Epithelial cell of esophagus (primary cell): Measurements from ENCODE around the gene MICALL2.

ENCODE experiments used
- DNase-seq: peaks from one replicate; pipeline ENCODE4 v3.0.0; 2010; ENCODE audit warnings: low read depth
- H3K4me3 ChIP-seq: 2 replicates; pipeline ENCODE4 v1.5.1; 2011; ENCODE audit warnings: mild to moderate bottlenecking, low read length, control low read depth
- TF ChIP-seq, protein P1 (sequence below): IDR thresholded peaks from 2 replicates; pipeline ENCODE4 v1.5.1; 2011; ENCODE audit warnings: low read depth, mild to moderate bottlenecking, low read length, control low read depth, inconsistent platforms; ENCODE audit not compliant: insufficient read depth; ENCODE audit errors: missing control alignments

MICALL2 gene

DNA sequence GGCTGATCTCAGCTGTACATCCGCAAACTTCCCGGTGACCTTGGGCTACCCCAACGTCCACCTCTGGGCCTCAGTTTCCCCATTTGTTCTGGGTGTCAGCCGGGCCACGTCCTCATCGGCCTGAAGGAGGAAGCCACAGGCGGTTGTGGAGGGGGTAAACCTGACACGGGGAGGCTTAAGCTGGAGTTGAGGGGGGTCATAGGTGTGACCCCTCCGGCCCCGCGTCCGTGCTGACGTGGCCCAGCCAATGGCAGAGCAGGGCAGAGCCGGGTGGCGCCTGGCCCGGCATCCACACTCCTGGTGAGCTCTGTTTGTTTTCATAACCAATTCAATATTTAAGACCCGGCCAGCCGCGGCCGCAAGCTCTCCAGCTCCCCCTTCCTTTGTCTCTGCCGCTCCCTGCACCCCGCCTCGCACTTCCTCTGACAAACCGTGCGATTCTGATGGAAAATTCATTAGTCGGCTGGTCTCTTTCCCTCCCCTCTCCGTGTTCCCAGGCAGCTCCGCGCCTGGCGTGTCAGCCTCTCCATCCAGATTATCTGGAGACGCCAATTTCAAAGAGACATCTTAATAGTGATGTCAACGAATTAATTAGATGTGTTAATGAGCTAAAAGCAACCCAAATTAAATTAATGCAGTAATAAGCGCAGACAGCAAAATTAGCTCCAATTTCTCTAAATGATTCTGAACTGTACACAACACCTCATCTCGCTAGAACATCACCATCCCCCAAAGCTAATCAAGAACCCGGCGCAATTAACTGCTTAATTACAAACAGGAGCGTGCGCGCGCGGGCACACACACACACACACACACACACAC lies 55.4 kb downstream of the MICALL2 start:
- no peak for DNase-seq
- H3K4me3 ChIP-seq, result no peak overlapping the region
- TF ChIP-seq, protein P1, sequence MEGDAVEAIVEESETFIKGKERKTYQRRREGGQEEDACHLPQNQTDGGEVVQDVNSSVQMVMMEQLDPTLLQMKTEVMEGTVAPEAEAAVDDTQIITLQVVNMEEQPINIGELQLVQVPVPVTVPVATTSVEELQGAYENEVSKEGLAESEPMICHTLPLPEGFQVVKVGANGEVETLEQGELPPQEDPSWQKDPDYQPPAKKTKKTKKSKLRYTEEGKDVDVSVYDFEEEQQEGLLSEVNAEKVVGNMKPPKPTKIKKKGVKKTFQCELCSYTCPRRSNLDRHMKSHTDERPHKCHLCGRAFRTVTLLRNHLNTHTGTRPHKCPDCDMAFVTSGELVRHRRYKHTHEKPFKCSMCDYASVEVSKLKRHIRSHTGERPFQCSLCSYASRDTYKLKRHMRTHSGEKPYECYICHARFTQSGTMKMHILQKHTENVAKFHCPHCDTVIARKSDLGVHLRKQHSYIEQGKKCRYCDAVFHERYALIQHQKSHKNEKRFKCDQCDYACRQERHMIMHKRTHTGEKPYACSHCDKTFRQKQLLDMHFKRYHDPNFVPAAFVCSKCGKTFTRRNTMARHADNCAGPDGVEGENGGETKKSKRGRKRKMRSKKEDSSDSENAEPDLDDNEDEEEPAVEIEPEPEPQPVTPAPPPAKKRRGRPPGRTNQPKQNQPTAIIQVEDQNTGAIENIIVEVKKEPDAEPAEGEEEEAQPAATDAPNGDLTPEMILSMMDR, result no peak

DNA sequence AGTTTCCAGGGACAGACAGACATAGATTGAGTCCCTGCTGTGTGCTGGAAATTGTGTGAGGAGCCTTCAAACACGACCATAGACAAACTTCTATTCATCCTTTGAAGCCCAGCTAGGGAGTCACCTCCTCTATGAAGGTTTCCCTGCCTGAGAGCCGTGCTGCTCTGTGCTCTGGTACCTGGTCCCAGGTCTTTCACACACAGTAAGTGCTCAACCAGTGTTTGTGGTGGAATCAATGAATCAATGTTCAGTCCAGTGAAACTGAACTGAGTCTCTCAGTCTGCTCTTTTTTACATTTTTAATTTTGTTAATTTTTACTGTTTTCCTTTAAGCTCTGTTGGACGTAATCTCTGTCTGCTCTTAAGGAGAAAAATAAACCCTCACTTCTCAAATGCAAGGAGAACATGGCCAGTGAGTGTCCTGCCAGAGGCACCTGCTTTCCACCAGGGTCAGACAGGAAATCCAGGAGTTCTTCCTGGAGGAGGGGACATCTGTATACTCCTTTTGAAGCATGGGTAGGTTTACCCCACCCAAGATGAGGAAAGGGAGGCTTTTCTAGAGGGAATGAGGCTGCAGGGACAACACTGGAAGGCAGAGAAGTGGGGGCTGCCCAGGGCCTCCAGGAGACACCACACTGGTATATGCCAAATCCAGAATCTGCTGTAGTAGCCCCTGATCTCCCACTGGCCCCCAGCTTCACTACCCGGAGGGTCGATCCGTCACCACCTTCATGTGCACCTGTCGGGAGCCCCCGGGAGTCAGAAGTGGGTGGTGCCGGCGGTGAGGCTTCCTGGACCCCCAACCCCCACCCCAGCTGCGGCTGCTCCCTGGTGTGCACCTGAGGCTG lies 56.3 kb downstream of the MICALL2 start:
- H3K4me3 ChIP-seq, result no peak overlapping the region
- TF ChIP-seq, protein P1, result no peak

DNA sequence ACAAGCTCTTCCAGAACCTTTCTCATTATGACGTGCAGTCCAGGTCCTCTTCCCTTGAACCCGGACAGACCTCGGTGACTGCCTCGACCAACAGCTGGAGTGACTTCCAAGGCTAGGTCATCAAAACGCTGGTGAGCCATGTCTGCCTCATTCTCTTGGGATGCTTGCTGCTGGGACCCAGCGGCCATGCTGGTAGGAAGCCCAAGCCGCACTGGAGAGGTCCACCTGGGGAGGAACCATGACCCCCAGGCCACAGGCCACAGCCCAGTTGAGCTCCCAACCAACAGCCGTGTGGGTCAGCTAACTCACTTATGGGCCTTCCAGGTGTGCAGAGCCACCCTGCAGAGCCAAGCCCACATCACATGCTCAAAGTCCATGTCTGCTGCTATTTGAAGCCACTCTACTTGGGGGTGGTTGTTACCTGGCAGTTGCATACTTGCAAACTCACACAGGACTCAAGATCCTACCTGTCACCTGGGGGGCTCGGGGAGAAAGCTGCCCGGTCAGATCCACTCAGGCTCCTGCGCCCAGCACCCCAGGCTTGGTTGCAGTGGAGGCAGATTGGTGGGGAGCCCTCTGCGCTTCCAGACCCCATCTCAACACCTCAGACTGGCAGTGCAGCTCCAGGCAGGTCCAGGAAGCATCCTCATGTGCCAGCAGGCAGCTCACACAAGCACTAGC lies 57.0 kb downstream of the MICALL2 start:
- no peak overlapping the region for H3K4me3 ChIP-seq
- no peak for DNase-seq
- TF ChIP-seq, protein P1, result no peak

More for the DNA sequence above, 56.3 kb downstream of the MICALL2 start:
- no peak for DNase-seq

DNA sequence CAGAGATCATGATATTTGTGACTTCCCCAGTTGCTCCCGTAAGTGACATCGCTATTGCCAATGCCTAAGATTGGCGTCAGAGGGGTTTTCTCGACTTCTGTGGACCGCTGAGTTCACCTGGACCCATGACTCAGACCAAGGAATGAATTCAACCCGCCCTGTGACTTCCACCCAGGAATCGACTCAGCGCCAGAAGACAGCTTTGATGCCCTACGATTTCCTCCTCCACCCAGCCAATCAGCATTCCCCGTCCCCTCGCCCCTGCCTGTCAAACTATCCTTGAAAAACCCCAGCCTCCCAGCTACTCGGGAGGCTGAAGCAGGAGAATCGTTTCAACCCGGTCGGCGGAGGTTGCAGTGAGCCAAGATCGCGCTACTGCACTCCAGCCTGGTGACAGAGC lies 58.3 kb downstream of the MICALL2 start:
- no peak for DNase-seq
- no peak overlapping the region for H3K4me3 ChIP-seq
- TF ChIP-seq, protein P1, result no peak

DNA sequence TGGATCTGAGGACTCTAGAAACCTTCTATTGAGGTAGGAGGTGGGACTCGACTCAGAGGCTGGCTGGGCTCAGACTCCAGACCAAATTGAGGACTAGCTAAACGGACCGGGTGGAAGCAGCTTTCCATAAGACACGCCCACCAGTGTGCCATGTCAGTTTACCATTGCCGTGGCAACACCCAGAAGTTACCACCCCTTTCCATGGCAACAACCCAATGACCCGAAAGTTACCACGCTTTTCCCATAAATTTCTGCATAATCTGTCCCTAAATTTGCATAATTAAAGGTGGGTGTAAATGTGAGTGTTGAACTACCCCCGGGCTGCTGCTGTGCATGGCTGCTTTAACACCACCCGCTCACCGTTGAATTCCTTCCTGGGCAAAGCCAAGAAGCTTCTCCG lies 58.9 kb downstream of the MICALL2 start:
- H3K4me3 ChIP-seq, result no peak overlapping the region
- no peak for DNase-seq
- TF ChIP-seq, protein P1, result no peak

DNA sequence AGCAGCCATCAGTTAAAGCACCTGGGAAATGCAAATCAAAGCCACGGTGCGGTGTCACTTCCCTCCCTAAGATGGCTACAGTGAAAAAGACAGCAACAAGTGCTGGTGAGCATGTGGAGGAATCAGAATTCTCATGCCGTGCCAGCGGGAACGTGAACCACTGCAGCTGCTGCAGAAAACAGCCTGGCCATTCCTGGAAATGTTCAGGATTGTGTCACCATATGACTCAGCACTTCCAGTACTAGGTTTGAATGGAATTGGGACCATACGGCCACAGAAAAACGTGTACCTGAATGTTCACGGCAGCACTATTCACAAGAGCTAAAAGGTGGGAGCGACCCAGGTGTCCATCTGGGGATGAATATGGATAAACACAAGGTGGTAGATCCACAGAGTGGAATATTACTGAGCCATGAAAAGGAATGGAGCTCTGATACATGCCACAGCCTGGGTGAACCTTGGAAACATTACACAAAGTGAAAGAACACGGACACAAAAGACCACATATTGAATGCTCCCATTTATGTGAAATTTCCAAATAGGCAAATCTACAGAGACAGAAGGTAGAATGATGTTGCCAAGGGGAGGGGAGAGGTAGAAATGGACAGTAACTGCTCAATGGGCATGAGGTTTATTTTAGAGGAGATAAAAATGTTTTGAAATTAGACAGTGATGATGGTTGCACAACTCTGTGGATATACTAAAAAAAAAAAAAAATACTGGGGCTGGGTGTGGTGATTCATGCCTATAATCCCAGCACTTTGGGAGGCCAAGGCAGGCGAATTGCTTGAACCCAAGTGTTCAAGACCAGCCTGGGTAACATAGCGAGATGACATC lies 61.6 kb downstream of the MICALL2 start:
- H3K4me3 ChIP-seq, result no peak overlapping the region
- TF ChIP-seq, protein P1, result no peak
- no peak for DNase-seq
